Measurements from ENCODE around the gene ZNF768.
A peak's percentile ranks its signal among the peaks of the same experiment; 100 is the strongest.

ZNF768 gene

DNA sequence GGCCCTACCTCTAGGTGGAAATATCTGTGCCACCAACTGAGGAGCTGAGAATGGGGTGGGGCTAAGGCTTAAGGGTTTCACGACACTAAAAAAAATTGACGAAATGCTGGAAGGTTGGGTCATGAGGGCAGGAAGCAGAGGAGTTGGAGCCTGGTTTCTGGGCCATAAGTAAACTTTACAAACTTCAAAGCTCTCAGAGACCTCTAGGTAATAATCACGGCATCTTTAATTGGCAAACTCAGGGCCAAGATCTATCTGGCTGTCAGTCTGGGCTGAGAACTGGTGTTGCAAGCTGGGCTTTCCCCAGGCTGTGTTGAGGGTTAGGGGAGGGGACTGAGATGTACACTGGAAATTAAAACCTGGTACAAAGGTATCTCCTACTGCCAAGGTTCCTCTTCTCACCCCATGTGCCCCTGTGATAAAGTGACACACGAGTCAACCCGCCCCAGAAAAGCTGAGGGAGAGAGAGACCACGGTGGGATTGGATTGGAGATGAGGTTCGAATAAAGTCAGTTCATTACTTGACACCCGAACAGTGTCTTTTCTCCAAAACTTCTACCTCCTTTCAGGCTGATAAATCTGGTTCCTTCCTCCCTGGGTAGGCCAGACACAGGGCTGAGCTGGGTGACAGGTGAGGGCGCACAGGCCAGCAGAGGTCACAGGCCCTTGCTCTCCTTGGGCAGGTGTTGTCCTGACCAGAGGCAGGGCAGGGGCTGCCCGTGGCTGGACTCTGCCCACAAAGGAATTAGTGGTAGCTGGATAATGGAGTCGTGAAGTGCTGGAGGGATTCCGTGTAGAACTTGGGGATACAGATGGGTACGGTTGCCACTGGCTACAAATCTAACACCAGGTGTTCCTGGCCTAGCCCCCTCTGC, 4.0 kb upstream of the ZNF768 start:
- peaks cover 24% of the 10 kb centered on the region for H3K4me1 ChIP-seq (ENCODE audit: low read depth, poor library complexity, severe bottlenecking)
- H3K27ac ChIP-seq, result no peak overlapping the region

DNA sequence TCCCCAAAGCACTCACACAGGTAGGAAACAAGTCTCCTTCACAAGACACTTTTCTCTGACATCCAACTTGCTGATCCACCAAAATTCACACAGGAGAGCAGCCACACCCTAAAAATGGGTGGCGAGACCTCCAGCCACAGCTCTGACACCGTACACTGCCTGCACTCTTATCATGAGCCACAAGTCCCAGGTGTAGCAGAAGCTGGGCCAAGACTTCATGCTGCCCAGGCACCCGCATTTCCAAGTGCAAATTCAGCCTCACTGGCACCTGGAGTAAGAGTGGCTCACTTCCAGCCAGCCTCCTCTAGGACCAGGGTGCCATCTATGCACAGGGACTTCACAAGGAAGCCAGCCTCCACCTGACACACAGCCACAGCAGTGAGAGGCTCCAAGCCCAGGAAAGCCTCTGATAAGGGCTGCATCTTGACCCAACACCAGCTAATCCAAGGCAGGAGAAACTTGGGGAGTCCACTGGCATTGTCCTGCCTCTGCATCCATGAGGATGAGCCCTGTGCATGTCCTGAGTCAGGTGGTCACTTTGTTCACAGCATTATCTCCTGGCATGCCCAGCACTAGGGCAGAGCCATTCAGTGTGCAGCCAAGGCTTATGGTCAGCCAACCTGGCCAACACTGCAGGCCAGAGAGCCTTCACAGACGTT, 2.6 kb upstream of the ZNF768 start:
- Histone ChIP-seq H3K79me2 (ENCODE audit: insufficient read depth, low read depth) (no peaks in the 10 kb centered on the region; the same call in 1 of the 2 replicates), H3K4me1 (ENCODE audit: low read depth, poor library complexity, severe bottlenecking) (peaks cover 22% of the 10 kb centered on the region), H3K27me3 (ENCODE audit: insufficient read depth, low read depth) (no peaks in the 10 kb centered on the region), H3K9ac (no peak overlapping the region), H3K36me3 (ENCODE audit: insufficient read depth) (no peaks in the 10 kb centered on the region), H3K4me3 (IDR thresholded peaks at IDR 0.05; ENCODE audit: insufficient read depth, low read depth, low read length) (no peak overlapping the region), H3K27ac (no peak overlapping the region), H4K20me1 (ENCODE audit: insufficient read depth) (no peaks in the 10 kb centered on the region), H3K4me2 (no peak overlapping the region; the same call in 1 of the 2 replicates), H2AFZ (ENCODE audit: low read depth) (no peak overlapping the region)
- TF ChIP-seq, protein P1, sequence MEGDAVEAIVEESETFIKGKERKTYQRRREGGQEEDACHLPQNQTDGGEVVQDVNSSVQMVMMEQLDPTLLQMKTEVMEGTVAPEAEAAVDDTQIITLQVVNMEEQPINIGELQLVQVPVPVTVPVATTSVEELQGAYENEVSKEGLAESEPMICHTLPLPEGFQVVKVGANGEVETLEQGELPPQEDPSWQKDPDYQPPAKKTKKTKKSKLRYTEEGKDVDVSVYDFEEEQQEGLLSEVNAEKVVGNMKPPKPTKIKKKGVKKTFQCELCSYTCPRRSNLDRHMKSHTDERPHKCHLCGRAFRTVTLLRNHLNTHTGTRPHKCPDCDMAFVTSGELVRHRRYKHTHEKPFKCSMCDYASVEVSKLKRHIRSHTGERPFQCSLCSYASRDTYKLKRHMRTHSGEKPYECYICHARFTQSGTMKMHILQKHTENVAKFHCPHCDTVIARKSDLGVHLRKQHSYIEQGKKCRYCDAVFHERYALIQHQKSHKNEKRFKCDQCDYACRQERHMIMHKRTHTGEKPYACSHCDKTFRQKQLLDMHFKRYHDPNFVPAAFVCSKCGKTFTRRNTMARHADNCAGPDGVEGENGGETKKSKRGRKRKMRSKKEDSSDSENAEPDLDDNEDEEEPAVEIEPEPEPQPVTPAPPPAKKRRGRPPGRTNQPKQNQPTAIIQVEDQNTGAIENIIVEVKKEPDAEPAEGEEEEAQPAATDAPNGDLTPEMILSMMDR (conservative IDR thresholded peaks at IDR 0.05; ENCODE audit: low read depth, low read length), result no peak

More for the DNA sequence above, 4.0 kb upstream of the ZNF768 start:
- Histone ChIP-seq H3K4me3 (IDR thresholded peaks at IDR 0.05; ENCODE audit: insufficient read depth, low read depth, low read length) (no peak overlapping the region), H2AFZ (ENCODE audit: low read depth) (no peak overlapping the region), H3K27me3 (ENCODE audit: insufficient read depth, low read depth) (no peaks in the 10 kb centered on the region), H3K4me2 (no peak overlapping the region), H3K79me2 (ENCODE audit: insufficient read depth, low read depth) (no peaks in the 10 kb centered on the region; the same call in 1 of the 2 replicates), H3K36me3 (ENCODE audit: insufficient read depth) (no peaks in the 10 kb centered on the region), H3K9ac (no peak overlapping the region), H4K20me1 (ENCODE audit: insufficient read depth) (no peaks in the 10 kb centered on the region)
- TF ChIP-seq, protein P1 (conservative IDR thresholded peaks at IDR 0.05; ENCODE audit: low read depth, low read length), result no peak

DNA sequence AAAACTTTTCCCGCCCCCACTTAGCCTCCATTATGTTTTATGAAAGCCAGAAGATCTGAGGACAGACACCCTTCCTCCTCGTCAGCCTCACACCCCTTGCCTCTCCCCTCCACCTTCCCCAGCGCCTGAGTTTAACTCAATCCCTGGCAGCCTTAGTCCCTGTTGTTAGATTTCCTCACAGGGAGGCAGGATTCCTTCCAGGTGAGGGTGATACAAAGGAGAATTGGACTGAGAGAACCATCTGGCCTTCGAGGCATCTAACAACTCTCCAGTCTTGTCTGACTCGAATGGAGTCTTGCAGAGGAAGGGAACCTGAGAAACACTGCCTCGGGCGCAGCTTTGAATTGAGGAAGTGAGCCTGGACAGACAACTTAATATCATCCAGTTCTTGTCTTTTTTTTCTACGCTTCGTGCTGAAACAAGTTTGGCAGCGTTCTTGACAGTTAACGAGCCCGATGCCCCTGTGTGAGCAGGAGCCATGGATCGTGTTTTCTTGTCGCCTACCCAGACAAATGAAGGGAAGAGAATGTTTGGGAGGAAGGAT, 1.3 kb upstream of the ZNF768 start:
- Histone ChIP-seq H3K36me3 (ENCODE audit: insufficient read depth) (no peaks in the 10 kb centered on the region), H3K27me3 (ENCODE audit: insufficient read depth, low read depth) (no peaks in the 10 kb centered on the region), H3K4me2 (peak overlapping the region; percentile 77), H3K4me3 (IDR thresholded peaks at IDR 0.05; ENCODE audit: insufficient read depth, low read depth, low read length) (no peak overlapping the region), H2AFZ (ENCODE audit: low read depth) (peak overlapping the region; percentile 39; the same call in 1 of the 2 replicates), H3K9ac (peak overlapping the region; percentile 25; the same call in 1 of the 2 replicates), H4K20me1 (ENCODE audit: insufficient read depth) (no peaks in the 10 kb centered on the region), H3K4me1 (ENCODE audit: low read depth, poor library complexity, severe bottlenecking) (peaks cover 13% of the 10 kb centered on the region), H3K27ac (peak overlapping the region; percentile 91), H3K79me2 (ENCODE audit: insufficient read depth, low read depth) (no peaks in the 10 kb centered on the region)
- TF ChIP-seq, protein P1 (conservative IDR thresholded peaks at IDR 0.05; ENCODE audit: low read depth, low read length), result no peak

DNA sequence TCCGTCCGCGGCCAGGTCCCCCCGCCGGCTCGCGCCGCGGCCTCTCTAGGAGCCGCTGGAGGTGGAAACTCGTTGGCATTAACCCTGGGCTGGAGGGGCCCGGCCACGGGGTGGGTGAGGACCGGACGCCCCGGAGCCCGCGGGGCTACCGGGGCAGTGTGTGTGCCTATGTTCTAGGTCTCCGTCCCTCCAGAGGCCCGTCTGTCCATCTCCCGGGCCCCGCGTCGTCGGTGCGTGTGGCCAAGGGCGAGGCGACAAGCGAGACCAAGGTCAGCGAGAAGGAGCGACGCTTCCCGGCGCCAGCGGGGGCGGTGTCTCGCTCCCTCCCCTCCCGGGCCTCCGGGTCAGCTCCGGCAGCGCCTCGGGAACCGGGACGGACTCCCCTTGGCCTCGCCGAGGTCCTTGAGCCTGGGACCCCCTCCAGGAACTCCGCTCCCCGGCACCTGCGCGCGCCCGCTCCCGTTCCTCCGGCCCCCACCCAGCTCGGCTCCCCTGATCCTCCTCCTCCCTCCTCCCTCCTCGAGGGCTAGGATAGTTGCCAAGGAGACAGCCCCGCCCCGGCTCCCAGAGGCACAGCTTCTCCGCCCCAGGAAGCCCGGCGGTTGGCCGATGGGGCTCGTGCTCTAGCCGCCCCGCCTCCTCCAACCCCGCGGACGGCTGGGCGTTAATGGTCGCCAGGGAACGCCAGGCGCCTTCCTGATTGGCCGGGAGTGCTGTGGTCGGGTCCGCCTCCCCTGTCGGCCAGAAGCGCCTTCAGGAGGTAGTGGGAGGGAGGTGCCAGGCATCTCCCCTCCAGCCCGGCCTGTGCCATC, 663 bp upstream of the ZNF768 start:
- Histone ChIP-seq H3K79me2 (ENCODE audit: insufficient read depth, low read depth) (no peaks in the 10 kb centered on the region), H3K4me1 (ENCODE audit: low read depth, poor library complexity, severe bottlenecking) (peaks cover 13% of the 10 kb centered on the region), H4K20me1 (ENCODE audit: insufficient read depth) (no peaks in the 10 kb centered on the region), H3K36me3 (ENCODE audit: insufficient read depth) (no peaks in the 10 kb centered on the region), H3K9ac (peak overlapping the region; percentile 94), H3K4me2 (peak overlapping the region; percentile 77), H3K27me3 (ENCODE audit: insufficient read depth, low read depth) (no peaks in the 10 kb centered on the region), H3K4me3 (IDR thresholded peaks at IDR 0.05; ENCODE audit: insufficient read depth, low read depth, low read length) (no peak overlapping the region), H2AFZ (ENCODE audit: low read depth) (peak overlapping the region; percentile 82), H3K27ac (peak overlapping the region; percentile 91)
- TF ChIP-seq, protein P1 (conservative IDR thresholded peaks at IDR 0.05; ENCODE audit: low read depth, low read length), result peak; percentile 32; the same call in 1 of the 2 replicates

Measured in KMS-11 (cell line).